UCSD-AML1 (cell line): Measurements from ENCODE around the gene TP53TG3C.
"Not testable (repeated sequence)": the region's sequence is repeated elsewhere in the genome, so short reads cannot be mapped to it uniquely, and the experiment has no call there.

Experiments
- DNase-seq: peaks from one replicate; lab custom pipeline; 2025; ENCODE audit not compliant: unreplicated experiment; lab: John Stamatoyannopoulos, UW

The TP53TG3C gene, protein sequence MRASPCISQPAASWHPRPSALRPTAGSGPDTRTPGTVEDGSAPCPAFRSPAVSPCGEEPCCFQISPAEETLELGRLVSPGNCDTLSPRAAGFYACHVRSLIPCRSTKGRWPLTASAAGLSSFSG

GRCh38 chr16:33193926-33194325 is at the start of gene TP53TG3C:
Gene TP53TG3C (plus strand): TSS chr16:33194226. CDS start chr16:33194294, 68 bp downstream.
- DNase-seq, result not testable (repeated sequence)
